Body of pancreas (tissue), 4 donors: ENCODE results near the gene PCSK2.

Experiments
- CTCF ChIP-seq, 7 experiments: fragments of 450-650 bp in 4 of 7; fragments of 200-600 bp in 3 of 7; sonication (generic) in 3 of 7; IDR thresholded peaks; one replicate each; pipeline ENCODE4 v1.5.1; 2016 to 2019; ENCODE audit warnings: antibody characterized with exemption in 7 of 7
- POLR2A ChIP-seq, 3 donors: fragments of 450-650 bp; IDR thresholded peaks; one replicate each; pipeline ENCODE4 v1.6.1; 2016; ENCODE audit warnings: antibody characterized with exemption in 3 of 3, mild to moderate bottlenecking in 2 of 3

- TF ChIP-seq CTCF (IDR thresholded peaks at IDR 0.05), result no peak
- TF ChIP-seq POLR2A (IDR thresholded peaks at IDR 0.05), result no peak
These were observed 264.2 kb downstream of the PCSK2 start for GRCh38 chr20:17491041-17491440.
